Adrenal gland (tissue), 12 donors: ENCODE results near the gene RTKN2. TPM values are rescaled to one million over a fixed set of nuclear protein-coding genes. Genes with fewer than 3 reads are reported as not detected.

Source experiments
- DNase-seq, 7 donors: peaks; one replicate each; pipeline ENCODE4 v3.0.0-alpha.2; 2019 to 2020
- H3K27ac ChIP-seq, 5 donors: fragments of 200-600 bp; sonication (generic) in 4 of 5; 1 replicate in 3 of 5; 2 replicates in 2 of 5; pipeline versions ENCODE4 v1.5.1 to v1.8.0; 2016 to 2020; ENCODE audit warnings: mild to moderate bottlenecking in 1 of 5
- H3K27me3 ChIP-seq: fragments of 200-600 bp; 2 replicates; pipeline ENCODE4 v1.8.0; 2021
- H3K36me3 ChIP-seq, 2 donors: fragments of 200-600 bp; replicated peaks in 1 of 2; 1 replicate in 1 of 2; 2 replicates in 1 of 2; pipeline versions ENCODE4 v1.5.1 to v1.8.0; 2018 to 2022
- H3K4me1 ChIP-seq, 2 donors: fragments of 200-600 bp; replicated peaks in 1 of 2; 1 replicate in 1 of 2; 2 replicates in 1 of 2; pipeline versions ENCODE4 v1.5.1 to v1.8.0; 2018 to 2021
- H3K4me3 ChIP-seq, 4 donors: fragments of 200-600 bp; sonication (generic) in 3 of 4; one replicate each; pipeline ENCODE4 v1.5.1; 2016 to 2018
- H3K9me3 ChIP-seq, 3 donors: fragments of 200-600 bp; sonication (generic) in 1 of 3; replicated peaks in 1 of 3; 1 replicate in 2 of 3; 2 replicates in 1 of 3; pipeline versions ENCODE4 v1.5.1 to v1.8.0; 2016 to 2021
- CTCF ChIP-seq, 6 experiments: fragments of 450-650 bp in 4 of 6; fragments of 200-600 bp in 2 of 6; sonication (generic) in 1 of 6; IDR thresholded peaks; 1 replicate in 5 of 6; 2 replicates in 1 of 6; pipeline versions ENCODE4 v1.5.1 to v1.8.0; 2016 to 2021; ENCODE audit warnings: antibody characterized with exemption in 6 of 6, mild to moderate bottlenecking in 2 of 6, moderate library complexity in 1 of 6
- POLR2A ChIP-seq, 2 donors: fragments of 450-650 bp; IDR thresholded peaks; one replicate each; pipeline ENCODE4 v1.6.1; 2017; ENCODE audit warnings: antibody characterized with exemption in 2 of 2, mild to moderate bottlenecking in 2 of 2, moderate library complexity in 1 of 2
- WGBS, 4 donors: extraction: QIAGEN DNeasy Blood & Tissue Kit in 2 of 4; methylation state at CpG; one replicate each; pipeline versions ENCODE4 v1.1.5 to v1.1.7; 2013 to 2017; 5-methylcytosine and 5-hydroxymethylcytosine counted together
- intact Hi-C, 2 donors: fragments of 100-400 bp; cut with DNase I; formaldehyde crosslinking; loops; one replicate each; pipeline versions ENCODE4 v1.14.1 to v1.15.0; 2022 to 2023
- polyA plus RNA-seq, 3 donors: library from polyadenylated mRNA; stranded (reverse); fragments of 200-250 nt in 2 of 3; fragments of 350-450 nt in 1 of 3; fragmentation: Illumina TruSeq in 1 of 3; extraction: RNeasy Lipid Tissue Mini Kit (QIAGEN cat#74804) in 1 of 3; gene quantifications; one replicate each; pipeline ENCODE4 v1.2.3, GENCODE V29; 2013 to 2014
- total RNA-seq, 9 donors: library from RNA; depleted of rRNA in 4 of 9; stranded (reverse); fragments of >200 nt in 4 of 9; fragments of 120-200 nt in 1 of 9; fragmentation: NEBNext Ultra II Directional in 1 of 9; extraction: Animal tissue kit (Norgen Biotek cat#: 25700) in 1 of 9; gene quantifications; one replicate each; pipeline versions ENCODE4 v1.1.0 to v1.2.4, GENCODE V29; 2013 to 2023
- donor health status: healthy with polysubstance abuse.
- donor health status: Bipolar disorder and iron deficiency.
- donor health status: DM: yes; HTN: yes; CAD: no.
- donor health status: DM: no; HTN: no; CAD: no.
- donor health status: DM: no; HTN: no; CAD: no.
- donor health status: DM: yes; HTN: yes; CAD: no.

Gene RTKN2
- total and polyA plus RNA-seq, 12 donors = 0.07 to 3.4 (median 0.09) TPM; not detected in 4

- Histone ChIP-seq H3K36me3 (no peaks in the 10 kb centered on the region), H3K27me3 (peaks cover 3% of the 10 kb centered on the region), H3K4me3 (no peak overlapping the region), H3K4me1 (no peaks in the 10 kb centered on the region), H3K9me3 (no peaks in the 10 kb centered on the region), H3K27ac (no peak overlapping the region)
- intact Hi-C loops = no loop called here
- no peak for DNase-seq
- TF ChIP-seq POLR2A (IDR thresholded peaks at IDR 0.05) (no peak), CTCF (IDR thresholded peaks at IDR 0.05) (no peak)
Observed at GRCh38 chr10:62261666-62262065, 7.0 kb downstream of the RTKN2 start.

GRCh38 chr10:62259998-62260397 is 8.6 kb downstream of the RTKN2 start:
- TF ChIP-seq CTCF (IDR thresholded peaks at IDR 0.05) = no peak
- TF ChIP-seq POLR2A (IDR thresholded peaks at IDR 0.05) = no peak
- WGBS, 4 donors = 90 to 96% (median 94%) methylated on average over 1 of the region's 1 CpG
- intact Hi-C loops = no loop called here
- DNase-seq = no peak
- H3K27ac ChIP-seq = no peak overlapping the region
- no peaks in the 10 kb centered on the region for H3K27me3 ChIP-seq
- H3K4me3 ChIP-seq = no peak overlapping the region
- H3K36me3 ChIP-seq = no peaks in the 10 kb centered on the region
- no peaks in the 10 kb centered on the region for H3K4me1 ChIP-seq
- H3K9me3 ChIP-seq = no peaks in the 10 kb centered on the region

- WGBS, 4 donors = 72 to 96% (median 79%) methylated on average over 4 of the region's 4 CpGs
- intact Hi-C loops = no loop called here
Observed at GRCh38 chr10:62259456-62259855, 9.2 kb downstream of the RTKN2 start.

GRCh38 chr10:62258926-62259325 is 9.7 kb downstream of the RTKN2 start:
- Histone ChIP-seq H3K9me3 (no peaks in the 10 kb centered on the region), H3K27ac (no peak overlapping the region), H3K27me3 (no peaks in the 10 kb centered on the region), H3K4me1 (no peaks in the 10 kb centered on the region), H3K4me3 (no peak overlapping the region), H3K36me3 (no peaks in the 10 kb centered on the region)
- WGBS, 4 donors = 96 to 97% (median 96%) methylated on average over 3 of the region's 3 CpGs
- DNase-seq = no peak
- TF ChIP-seq CTCF (IDR thresholded peaks at IDR 0.05) (no peak), POLR2A (IDR thresholded peaks at IDR 0.05) (no peak)
- intact Hi-C loops = no loop called here

More at GRCh38 chr10:62259456-62259855, 9.2 kb downstream of the RTKN2 start:
- H3K36me3 ChIP-seq = no peaks in the 10 kb centered on the region
- H3K4me1 ChIP-seq = no peaks in the 10 kb centered on the region
- no peaks in the 10 kb centered on the region for H3K27me3 ChIP-seq
- no peak for TF ChIP-seq POLR2A (IDR thresholded peaks at IDR 0.05)
- no peak overlapping the region for H3K4me3 ChIP-seq
- H3K27ac ChIP-seq = no peak overlapping the region
- no peaks in the 10 kb centered on the region for H3K9me3 ChIP-seq
- no peak for DNase-seq

- H3K27me3 ChIP-seq = no peaks in the 10 kb centered on the region
- TF ChIP-seq POLR2A (IDR thresholded peaks at IDR 0.05) (no peak), CTCF (IDR thresholded peaks at IDR 0.05) (no peak)
- no peaks in the 10 kb centered on the region for H3K4me1 ChIP-seq
- H3K9me3 ChIP-seq = peaks cover 0 to 7% (median 0%) of the 10 kb centered on the region in 3 donors
- H3K36me3 ChIP-seq = no peaks in the 10 kb centered on the region
- no peak overlapping the region for H3K4me3 ChIP-seq
- WGBS, 4 donors = 91 to 96% (median 94%) methylated on average over 1 of the region's 1 CpG
- no peak overlapping the region for H3K27ac ChIP-seq
- intact Hi-C loops = no loop called here
- DNase-seq = no peak
Observed at GRCh38 chr10:62253704-62254103, 14.9 kb downstream of the RTKN2 start.
